Fibroblast of upper back skin (primary cell): Measurements from ENCODE around the gene SLC43A3.
A peak's percentile ranks its signal among the peaks of the same experiment; 100 is the strongest.
"Not testable (repeated sequence)": the region's sequence is repeated elsewhere in the genome, so short reads cannot be mapped to it uniquely, and the experiment has no call there.

Experiments
- DNase-seq: peaks from one replicate; pipeline ENCODE4 v3.0.0-alpha.2; 2013

The SLC43A3 gene

DNA sequence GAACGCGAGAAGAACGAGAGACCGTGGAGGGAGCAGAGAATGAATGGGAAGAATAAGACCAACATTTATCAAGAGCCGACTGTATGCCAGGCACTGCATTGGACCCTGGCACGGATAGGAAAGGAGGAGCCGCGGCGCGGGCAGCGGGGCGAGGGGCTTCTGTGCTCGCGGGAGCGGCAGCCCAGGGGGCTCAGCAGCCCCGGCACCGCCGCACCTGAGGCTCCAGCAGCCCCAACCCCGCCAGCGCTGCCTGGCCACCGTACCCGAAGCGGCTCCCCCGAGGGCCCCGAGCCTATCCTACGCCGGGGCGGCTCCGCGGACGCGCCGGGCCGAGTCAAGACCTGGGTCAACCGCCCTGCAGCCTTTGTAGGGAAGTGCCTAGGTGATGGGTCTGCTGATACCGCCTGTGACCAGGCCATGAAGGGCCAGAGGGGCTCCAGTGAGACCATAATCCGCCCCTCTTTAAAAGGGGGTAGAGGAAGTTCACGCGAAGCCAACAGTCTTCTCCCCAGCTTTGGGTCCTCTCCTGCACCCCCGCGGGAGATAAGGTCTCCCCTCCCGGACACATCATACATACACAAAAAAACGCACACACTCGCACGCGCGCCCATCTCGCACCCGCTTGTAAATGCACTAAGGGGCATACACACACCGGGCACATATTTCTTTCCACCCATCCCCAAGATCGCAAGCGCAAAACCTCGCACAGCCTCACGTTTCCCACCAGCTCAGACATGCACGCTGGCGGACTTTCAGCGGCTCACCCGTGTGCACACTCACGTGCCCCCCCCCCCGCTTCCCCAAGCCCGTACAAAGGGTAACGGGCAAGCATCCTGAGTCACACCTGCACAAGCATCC, 32.5 kb upstream of the SLC43A3 start:
- DNase-seq, result no peak

DNA sequence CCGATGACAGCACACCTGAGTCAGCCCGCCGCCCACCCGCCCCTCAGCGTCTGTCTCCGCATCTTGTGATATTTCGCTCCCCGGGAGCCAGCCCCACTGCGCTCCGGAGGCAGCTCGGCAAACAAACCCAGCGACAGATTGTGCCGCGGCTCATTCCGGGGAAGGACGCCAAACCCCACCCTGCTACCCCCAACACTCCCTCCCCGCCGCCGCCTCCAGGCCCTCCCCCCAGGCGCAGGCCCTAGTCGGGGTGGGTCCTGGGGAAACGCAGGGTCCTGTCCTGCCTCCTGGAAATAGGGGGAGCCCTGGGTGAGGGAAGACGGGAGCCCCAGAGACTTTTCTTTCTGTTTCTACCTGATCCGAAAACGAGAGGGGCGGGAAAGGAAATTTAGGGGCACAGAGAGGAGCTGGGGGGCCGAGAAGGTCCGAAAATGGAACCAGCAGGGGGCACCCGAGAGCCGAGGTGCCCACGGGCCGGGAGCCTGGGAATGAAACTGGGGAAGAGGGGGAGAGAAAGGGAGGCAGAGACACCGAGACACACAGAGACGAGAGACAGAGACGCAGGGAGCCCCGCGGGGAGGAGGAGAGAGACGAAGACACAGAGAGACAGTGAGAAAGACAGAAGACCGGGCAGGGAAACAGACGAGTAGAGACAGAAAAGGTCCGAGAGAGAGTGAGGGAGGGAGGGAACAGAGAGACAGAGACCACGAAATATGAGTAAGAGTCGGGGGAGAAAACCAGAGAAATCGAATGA, 31.7 kb upstream of the SLC43A3 start:
- peak; percentile 18 for DNase-seq

DNA sequence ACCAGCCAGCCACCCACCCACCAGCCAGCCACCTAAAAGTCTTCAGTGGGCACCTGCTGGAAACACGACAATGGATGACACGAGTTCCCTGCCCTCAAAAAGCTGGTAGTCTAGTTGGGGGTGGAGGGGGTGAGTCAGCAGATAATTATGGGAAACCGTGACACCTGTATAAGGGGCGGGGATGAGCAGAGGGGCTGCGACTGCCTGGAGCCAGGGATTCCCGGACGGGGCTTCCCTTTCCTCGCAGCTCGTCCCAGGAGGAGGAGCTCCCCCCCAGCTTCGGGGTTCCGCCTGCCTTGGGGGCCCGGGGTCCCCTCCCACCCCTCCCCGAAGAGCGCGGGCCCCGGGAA, 31.1 kb upstream of the SLC43A3 start:
- no peak for DNase-seq

DNA sequence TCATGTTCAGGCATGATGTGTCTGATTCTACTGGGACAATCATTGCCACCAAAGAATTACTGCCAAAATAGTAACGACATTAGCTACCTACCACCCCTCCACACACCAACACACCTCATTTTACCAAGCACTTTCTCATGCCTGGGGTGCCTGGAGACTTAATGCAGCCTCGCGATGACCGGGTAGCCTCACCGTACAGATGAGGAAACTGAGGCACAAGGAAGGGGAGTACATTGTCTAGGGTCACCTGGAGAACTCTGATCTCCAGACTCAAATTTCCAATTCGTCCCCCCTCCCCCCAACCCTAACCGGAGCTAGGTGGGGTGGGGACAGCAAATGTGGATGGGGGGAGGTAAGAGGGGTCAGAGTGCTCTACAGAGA, 30.7 kb upstream of the SLC43A3 start:
- no peak for DNase-seq

DNA sequence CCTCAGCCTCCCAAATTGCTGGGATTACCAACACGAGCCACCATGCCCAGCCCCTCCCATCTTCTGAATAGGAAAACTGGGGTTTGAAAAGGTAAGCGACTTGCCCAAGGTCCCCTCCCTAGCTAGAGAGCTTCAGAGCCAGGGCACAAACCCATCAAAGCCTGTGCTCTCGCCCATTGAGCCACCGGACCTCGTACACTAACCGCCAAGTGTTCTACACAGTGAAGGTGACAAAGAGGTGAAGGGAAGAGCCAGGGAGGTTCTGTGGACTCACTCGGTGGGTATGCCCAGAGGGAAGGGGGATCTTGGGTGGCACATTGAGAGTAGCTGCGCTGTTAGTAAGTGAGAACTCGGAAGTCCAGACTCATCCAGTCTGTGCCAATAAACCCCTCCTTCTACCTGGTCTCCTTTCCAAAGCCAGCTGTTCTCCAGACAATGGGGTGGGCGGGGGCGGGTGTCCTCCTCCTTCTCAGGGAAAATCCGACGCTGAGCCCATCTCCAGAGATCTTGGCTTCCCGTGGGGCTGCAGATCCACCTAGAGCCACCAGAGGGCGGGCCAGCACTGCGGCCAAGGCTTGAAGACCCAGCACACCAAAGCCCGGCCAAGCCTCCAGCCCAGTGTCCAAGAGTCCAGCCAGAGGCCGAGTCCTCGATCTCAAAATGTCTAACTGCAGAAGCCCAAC, 30.2 kb upstream of the SLC43A3 start:
- peak; percentile 69 for DNase-seq

DNA sequence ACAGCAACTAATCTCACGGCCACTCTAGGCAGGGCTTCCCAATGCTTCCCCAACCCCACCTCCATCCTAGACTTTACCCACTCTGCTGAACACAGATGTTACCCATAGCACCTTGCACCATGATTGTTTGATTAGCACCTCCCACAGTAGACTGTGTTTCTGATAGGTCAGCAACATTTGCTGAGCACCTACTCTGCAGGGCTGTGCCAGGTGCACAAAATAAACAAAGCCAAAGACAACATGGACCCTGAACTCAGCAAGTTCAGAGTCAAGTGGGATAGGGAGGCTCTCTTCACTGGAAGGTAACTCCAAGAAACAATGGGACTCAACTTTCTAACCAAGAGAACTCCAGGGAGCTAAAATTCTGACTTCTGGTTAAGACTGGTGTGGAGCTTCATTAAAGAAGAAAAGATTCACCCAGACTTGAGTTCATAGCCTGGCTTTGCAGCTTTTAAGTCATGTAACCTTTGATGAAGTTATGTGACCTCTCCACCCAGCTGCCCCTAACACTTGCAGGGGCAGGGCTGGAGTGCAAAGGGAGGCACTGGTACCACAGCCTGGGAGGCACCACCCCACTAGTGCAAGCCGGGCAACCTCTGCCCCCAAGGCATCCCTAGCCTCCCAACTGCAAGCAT, 26.7 kb upstream of the SLC43A3 start:
- DNase-seq, result no peak

DNA sequence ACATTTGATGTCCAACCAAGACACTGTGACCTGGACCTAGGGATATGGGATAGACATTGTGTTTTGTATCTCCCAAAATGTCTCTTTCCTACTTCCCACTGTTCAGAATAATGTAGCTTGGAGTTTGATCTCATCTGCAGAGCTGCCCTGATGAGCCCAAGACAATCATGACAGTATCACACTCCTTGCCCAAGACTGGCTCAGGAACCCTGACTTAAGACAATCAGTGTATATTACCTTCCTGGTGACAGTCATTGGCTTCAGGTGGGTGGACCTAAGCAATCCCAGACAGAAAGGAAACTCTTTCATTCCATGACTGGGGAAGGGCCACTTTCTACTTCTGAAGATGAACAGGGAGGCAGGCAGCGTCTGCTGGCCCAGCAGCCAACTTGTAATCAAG, 19.1 kb upstream of the SLC43A3 start:
- no peak for DNase-seq

DNA sequence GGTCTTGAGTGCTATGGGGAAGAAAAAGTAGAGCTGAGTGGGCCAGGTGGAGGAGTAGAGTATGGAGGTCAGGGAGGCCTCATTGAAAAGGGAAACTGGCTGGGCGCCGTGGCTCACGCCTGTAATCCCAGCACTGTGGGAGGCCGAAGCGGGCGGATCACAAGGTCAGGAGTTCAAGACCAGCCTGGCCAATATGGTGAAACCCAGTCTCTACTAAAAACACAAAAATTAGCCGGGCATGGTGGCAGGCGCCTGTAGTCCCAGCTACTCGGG, 18.1 kb upstream of the SLC43A3 start:
- not testable (repeated sequence) for DNase-seq

DNA sequence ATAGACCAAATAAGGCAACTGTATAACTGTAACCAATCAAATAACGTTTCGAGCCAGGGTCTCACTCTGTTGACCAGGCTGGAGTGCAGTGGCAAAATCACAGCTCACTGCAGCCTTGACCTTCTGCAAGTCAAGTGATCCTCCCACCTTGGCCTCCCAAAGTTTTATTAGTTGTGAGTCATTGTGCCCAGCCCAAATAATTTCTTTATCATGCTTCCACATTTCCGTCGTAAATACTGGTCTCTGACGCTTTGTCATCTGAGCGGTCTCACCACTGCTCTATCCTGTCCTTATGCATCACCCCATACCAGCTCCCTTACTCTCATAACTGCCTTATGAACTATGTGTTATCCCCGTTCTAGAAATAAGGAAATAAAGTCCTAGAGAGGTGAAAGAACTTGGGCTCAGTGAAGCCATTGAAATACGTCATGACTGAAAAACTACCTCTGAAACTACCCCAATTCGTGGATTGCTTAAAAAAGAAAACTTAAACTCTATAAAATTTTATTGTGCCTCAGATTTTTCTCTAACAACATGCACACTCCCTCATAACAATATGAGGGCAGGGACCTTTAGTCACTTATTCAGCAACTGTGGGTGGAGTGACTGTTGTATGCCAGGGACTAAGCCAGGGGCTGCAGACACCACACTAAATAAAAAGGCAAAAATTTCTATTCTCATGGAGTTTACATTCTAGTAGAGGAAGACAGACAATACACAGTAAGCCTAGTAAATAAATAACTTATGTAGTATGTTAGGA, 17.6 kb upstream of the SLC43A3 start:
- no peak for DNase-seq

DNA sequence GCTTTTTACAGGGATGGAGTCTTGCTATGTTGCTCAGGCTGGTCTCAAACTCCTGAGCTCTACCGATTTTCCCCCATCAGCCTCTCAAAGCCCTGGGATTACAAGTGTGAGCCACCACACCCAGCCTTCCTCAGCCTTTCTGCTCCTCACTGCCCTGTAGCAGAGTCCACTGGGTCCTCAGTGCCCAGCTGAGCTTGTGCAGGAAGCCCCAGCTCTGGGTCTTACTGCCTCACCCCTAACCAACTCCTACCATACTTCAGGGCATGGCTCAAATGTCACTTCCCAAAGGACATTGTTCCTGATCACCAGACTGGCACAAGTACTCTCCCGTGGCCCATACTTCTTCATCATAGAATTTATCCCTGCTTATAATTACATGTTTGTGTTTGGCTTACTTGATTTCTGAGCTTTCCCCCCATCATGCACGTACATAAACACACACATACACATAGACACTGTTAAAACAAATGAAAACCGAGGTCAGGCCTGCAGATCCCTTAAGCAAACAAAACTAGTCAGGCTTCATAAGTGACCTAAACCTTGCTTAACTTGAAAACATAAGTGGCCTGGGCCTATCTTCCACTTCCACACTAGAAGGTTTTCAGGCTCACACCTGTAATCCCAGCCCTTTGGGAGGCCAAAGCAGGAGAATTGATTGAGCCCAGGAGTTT, 14.0 kb upstream of the SLC43A3 start:
- DNase-seq, result no peak

DNA sequence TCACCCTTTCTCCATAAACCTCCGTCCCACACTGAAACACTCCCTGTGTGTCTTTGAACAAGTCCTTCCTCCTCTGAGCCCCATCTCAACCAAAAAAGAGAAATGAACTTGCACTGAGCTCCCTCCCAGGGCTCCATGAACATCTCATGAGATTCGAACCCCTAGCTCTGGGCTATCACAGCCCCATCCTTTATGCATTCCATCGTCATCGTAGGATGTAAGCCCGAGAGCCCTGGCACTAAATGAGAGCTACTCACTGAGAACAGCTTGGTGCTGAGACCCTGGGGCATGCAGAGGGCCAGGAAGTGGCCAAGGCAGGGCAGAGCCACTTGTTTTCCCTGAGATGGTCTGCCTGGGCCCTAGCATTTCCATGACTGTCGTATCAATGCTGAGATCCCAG, 12.9 kb upstream of the SLC43A3 start:
- no peak for DNase-seq

DNA sequence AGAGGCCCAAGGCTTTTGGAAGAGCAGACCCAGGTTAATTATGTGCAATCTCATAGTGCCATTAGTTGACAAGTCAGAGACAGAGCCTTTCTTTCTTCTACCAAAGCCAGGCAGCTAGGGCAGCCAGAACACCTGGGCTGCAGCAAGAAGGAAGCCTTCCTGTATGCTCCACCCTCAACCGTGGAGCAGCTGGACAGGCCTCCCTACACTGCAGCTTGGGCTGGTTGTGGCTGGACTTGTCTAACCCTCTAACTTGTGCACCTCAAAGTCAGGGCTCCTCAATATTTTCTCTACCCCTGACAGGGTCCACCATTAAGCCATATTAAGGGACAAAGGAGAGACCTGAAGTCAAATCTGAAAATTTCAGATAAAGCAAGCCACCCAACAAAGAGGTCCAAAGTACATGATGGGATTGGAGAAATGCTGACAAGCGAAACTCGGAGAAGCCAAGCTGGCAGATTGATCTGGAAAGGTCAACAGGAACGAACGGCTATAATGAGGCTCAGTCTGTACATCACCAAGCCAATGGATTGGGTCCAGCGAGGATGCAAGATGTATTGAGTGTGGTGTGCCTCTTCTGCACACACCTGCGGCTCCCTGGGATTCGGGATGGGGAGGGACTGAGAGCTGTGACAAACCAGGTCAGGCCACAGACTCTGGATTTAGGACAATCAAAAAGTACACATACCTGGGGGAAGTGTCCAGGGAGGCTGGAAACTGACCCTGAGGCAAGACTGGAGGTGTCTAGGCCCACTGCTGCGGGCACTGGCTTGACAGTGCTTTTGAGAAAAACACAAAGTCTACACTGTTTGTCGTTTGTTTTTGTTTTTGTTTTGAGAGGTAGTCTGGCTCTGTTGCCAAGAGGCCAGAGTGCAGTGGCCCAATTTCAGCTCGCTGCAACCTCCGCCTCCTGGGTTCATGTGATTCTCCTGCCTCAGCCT, 11.7 kb upstream of the SLC43A3 start:
- no peak for DNase-seq

DNA sequence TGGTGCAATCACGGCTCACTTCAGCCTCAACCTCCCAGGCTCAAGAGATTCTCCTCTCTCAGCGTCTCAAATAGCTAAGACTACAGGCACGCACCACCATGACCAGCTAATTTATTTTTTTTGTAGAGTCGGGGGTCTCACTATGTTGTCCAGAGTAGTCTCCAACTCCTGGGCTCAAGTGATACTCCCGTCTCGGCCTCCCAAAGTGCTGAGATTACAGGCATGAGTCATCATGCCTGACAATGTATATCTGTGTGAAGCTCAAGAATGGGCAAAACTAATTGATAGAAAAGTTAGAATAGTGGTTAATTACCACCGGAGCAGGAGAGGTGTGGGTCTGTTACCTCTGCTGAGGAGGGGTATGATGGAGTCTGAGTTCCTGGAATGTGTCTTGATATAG, 9.1 kb upstream of the SLC43A3 start:
- DNase-seq, result no peak

DNA sequence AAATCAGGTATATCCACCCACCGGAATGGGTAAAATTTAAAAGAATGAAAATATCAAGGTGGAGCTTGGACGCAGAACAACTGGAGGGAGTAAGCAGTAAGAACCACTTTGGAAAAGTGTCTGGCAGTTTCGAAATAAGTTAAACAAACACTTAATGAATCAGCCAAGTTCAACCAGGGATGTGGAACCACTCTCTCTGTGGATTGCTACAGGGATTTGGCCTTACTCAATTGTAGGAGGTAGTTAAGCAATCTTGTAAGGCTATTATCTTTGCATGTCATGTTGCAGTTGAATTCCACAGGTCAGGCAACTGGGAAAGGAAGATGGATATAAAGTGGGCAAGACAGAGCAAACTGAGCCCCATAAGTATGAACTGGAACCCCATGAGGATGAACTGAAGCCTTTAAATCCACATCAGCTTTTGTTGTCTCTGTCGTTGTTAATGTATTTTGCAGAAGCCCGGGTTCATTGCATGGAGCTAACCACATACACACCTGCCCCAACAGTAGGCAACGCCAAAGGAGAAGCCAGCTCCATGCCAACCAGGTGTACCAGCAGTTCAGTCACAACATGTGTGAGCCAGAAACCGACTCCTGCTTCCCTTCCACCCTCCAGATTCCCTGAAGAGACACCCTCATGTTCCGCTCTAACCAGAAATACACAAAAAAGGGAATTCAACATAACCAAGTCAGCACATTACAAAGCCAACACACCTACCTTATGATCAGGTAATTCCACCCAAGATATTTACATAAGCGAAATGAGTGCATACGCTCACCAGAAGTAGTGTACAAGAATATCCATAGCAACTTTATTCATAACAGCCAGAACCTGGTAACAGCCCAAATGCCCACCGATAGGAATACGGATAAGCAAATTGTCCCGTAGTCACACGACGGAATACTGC, 8.0 kb upstream of the SLC43A3 start:
- DNase-seq, result peak; percentile 92

DNA sequence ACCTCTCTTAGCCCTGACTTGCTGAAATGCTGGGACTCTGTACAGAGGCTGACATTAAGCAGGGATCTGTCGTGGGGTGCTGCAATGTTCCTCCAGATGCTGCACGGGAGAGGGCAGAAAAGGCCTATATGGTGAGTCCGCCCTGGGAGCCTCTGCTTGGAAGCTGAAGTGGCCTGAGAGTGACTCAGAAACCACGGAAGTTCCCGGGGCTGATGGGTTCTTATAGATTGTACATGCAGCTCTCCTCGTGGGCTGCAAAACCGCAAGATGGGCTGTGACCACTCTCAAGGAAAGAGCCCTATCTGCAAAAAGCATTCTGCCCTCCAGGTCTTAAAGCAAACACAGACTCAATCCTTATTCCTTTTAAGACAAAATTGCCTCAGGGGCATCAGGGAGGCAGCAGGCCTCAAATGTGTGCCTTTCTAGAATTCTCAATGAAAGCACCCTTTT, 5.8 kb upstream of the SLC43A3 start:
- DNase-seq, result peak; percentile 86

DNA sequence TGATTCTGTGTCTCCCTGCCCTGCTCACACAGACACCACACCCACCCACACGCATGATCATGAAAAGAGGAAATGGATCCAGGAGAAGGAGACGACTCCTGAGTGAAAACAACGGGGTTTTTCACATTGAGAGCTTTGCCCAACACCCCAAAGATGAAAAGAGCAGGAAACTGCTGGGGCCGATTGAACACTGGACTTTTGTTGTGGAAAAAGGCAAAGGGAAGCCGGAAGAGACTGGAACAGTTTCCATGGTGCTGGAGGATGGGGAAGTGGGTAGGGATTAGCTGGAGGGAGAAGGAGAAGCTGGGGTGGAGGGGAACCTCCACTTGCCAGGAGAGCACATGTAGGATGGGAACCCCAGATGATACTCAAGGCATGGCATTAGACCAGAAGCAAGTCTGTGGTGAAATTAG, 5.2 kb upstream of the SLC43A3 start:
- no peak for DNase-seq

DNA sequence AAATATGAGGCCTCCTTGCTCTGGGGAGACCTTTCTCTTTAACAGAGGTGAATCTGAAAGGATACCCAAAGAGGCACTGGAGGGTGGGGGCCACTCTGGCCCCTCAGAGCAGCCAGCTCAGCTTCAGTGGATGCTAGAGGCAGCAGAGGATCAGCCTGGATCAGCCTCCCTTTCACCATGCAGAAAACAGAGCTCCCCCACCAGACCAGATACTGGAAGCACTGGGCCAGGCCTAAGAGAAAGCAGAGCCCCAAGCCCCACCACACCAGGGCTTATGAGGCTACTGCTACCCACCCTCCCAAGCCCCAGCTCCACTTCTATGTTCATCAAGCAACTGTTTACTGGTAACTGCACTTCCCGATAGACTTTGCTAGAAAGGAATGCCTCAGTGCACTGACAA, 4.0 kb upstream of the SLC43A3 start:
- no peak for DNase-seq

DNA sequence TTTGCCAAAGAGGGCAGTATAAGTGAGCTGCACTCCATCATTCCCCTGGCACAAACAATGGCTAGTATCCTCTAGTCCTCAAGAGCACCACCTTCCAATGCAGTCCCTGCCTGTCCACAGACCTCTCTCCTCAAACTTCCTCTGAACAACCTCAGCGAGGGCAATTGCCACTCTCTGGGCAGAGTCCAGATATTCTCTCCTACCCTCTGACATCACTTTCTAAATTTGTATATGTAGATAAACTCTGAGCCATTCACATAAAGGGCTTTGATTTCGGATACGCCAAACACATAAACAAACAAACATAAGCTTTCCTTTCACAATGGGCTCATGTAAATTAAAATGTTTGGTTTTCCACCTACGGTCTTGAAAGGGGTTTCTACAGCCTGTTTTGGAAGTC, 3.0 kb upstream of the SLC43A3 start:
- DNase-seq, result no peak

DNA sequence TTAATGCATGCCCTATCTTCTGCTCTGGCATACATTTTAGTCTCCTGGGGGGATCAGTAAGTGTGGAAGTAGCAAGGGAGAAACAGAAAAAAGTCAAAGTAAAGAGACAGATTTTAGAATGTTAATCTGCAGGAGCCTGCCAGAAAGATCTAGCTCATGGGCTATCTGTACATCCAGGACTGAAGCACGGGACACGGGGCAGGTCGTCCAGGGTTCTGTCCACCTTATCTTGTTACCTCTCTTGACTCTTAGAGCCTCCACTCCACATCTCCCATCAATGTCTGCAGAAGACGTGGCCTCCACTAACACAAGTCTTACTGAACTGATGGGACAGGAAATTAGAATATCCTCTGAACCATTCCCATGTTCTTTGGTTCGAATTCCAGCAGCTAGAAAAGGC, 1.7 kb upstream of the SLC43A3 start:
- DNase-seq, result no peak

DNA sequence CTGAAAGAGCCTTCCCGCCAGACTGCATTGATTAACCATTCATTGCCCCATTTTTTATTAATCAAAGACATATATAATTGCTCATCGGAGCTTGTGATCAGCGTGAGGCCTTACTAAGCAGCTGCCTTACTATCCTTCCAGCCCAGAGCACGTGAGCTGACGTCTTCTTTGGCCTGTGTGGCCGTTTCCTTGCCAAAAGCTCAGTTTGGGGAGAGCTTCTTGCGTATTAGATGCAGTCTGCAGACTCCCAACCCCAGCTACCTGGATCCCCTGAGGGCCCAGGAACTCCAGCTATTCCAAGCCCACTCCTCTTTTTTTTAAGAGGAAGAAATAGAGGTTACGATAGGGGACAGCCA, 784 bp upstream of the SLC43A3 start:
- no peak for DNase-seq
